ENCODE results near the gene PATJ. TPM values are rescaled to one million over a fixed set of nuclear protein-coding genes. Genes with fewer than 3 reads are reported as not detected.

The PATJ gene
- total RNA-seq, 4 donors from 2014 or later: 10.6 to 44.8 (median 26.1) TPM

DNA sequence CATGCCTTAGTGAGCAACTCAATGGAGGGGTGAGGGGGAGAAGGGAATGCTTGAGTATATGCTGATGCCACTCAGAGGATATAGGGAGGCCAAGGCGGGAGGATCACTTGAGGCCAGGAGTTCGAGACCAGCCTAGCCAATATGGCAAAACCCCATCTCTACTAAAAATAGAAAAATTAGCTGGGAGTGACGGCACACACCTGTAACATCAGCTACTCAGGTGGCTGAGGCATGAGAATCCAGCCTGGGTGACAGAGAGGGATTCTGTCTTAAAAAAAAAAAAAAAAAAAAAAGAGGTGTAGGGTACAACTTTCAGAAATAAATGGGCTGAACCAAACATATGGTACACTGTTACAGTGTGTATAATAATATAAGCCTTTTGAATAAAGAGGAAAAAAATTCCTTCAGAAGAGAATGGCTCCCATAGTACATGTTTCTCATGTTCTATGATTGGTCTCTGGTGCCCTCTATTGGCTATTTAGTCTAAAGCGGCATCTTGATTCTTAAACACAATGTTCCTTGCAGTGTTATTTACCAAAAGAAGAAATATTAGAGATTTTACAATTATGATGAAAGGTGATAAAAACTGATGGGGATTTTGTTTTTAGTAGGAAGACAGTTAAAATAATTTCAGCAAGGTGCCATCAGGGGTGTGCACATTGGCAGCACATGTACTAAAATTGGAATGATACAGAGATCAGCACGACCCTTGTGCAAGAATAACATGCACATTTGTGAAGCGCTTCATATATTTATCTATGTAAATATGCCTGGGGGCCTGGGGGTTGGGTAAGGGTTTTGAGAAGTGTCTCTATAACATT, 109.8 kb downstream of the PATJ start:
- intact Hi-C loops (cut with DNase I; ENCODE audit: low total_unique reads): loop anchor here (10.0 kb wide), 1 partner anchor 807 kb away; no protein-coding TSS in a partner anchor
- Histone ChIP-seq H3K9me3 (no peaks in the 10 kb centered on the region), H3K27me3 (no peaks in the 10 kb centered on the region), H3K4me1 (no peaks in the 10 kb centered on the region), H3K36me3 (no peaks in the 10 kb centered on the region), H3K27ac (no peak overlapping the region), H3K4me3 (no peak overlapping the region)
- no peak for TF ChIP-seq POLR2A (IDR thresholded peaks at IDR 0.05)
- TF ChIP-seq, protein P1, sequence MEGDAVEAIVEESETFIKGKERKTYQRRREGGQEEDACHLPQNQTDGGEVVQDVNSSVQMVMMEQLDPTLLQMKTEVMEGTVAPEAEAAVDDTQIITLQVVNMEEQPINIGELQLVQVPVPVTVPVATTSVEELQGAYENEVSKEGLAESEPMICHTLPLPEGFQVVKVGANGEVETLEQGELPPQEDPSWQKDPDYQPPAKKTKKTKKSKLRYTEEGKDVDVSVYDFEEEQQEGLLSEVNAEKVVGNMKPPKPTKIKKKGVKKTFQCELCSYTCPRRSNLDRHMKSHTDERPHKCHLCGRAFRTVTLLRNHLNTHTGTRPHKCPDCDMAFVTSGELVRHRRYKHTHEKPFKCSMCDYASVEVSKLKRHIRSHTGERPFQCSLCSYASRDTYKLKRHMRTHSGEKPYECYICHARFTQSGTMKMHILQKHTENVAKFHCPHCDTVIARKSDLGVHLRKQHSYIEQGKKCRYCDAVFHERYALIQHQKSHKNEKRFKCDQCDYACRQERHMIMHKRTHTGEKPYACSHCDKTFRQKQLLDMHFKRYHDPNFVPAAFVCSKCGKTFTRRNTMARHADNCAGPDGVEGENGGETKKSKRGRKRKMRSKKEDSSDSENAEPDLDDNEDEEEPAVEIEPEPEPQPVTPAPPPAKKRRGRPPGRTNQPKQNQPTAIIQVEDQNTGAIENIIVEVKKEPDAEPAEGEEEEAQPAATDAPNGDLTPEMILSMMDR (IDR thresholded peaks at IDR 0.05): peak; percentile 66 to 73 (median 70)
- no peak for DNase-seq

GRCh38 chr1:61852670-61853015, 110.4 kb downstream of the PATJ start:
- Histone ChIP-seq H3K27ac (no peak overlapping the region), H3K36me3 (no peaks in the 10 kb centered on the region), H3K27me3 (no peaks in the 10 kb centered on the region), H3K4me1 (no peaks in the 10 kb centered on the region), H3K9me3 (no peaks in the 10 kb centered on the region), H3K4me3 (no peak overlapping the region)
- TF ChIP-seq POLR2A (IDR thresholded peaks at IDR 0.05): no peak
- TF ChIP-seq, protein P1 (IDR thresholded peaks at IDR 0.05): no peak
- intact Hi-C loops (cut with DNase I; ENCODE audit: low total_unique reads): loop anchor here (10.0 kb wide), 1 partner anchor 808 kb away; no protein-coding TSS in a partner anchor
- no peak for DNase-seq

GRCh38 chr1:61853583-61853982, 111.3 kb downstream of the PATJ start:
- H3K9me3 ChIP-seq: no peaks in the 10 kb centered on the region
- no peaks in the 10 kb centered on the region for H3K36me3 ChIP-seq
- no peak overlapping the region for H3K4me3 ChIP-seq
- TF ChIP-seq, protein P1 (IDR thresholded peaks at IDR 0.05): peak in 1 of 4 experiments; percentile 18
- TF ChIP-seq POLR2A (IDR thresholded peaks at IDR 0.05): no peak
- no peak overlapping the region for H3K27ac ChIP-seq
- H3K27me3 ChIP-seq: no peaks in the 10 kb centered on the region
- intact Hi-C loops (cut with DNase I; ENCODE audit: low total_unique reads): loop anchor here (10.0 kb wide), 1 partner anchor 809 kb away; no protein-coding TSS in a partner anchor
- H3K4me1 ChIP-seq: no peaks in the 10 kb centered on the region
- DNase-seq: no peak

DNA sequence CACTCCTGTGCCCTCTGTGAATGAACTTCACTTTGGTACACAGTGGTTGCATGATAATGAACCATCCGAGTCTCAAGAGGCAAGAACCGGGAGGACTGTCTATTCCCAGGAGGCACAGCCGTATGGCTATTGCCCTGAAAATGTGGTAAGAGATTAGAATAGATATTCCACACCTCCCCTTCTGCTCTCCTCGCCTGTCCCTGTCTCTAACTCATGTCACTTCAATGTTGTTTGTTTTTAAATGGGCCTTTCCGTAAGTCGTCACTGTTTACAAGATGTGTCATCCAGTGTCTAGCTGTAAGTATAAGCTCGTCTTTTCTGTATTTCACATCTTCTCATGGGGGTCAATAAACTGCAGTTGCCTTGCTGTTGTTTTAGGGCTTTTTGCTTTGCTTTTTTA, 122.2 kb downstream of the PATJ start:
- TF ChIP-seq, protein P1 (IDR thresholded peaks at IDR 0.05): no peak
- no peak for TF ChIP-seq POLR2A (IDR thresholded peaks at IDR 0.05)
- intact Hi-C loops (cut with DNase I; ENCODE audit: low total_unique reads): no loop called here
- no peak for DNase-seq

DNA sequence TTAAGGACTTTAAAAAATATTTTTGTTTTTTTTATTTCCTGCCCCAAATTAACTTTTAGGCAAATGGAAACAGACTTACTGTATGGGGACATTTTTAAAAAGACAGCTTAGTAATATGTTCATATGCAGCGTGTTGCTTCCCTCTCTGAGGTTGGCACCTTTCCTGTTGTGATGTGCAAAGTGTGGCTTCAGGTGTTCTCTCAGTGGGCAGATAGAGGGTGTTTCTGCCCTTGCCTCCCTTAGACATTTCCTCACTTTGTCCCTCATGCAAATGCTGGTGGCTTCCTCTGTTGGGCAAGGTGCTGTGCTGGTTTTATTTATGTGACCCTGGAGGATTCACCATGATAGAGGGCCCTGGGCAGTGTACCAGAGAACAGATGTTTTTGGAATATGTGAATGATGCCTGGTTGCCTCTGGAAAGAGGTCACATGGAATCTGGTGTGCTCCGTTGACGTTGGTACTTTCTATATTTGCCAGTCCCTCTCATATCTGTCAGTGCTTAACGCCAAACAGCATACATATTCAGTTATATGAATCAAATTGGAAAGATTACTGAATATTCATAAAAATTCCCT, 123.5 kb downstream of the PATJ start:
- intact Hi-C loops (cut with DNase I; ENCODE audit: low total_unique reads): no loop called here
- Histone ChIP-seq H3K4me3 (no peak overlapping the region), H3K4me1 (no peaks in the 10 kb centered on the region), H3K36me3 (no peaks in the 10 kb centered on the region), H3K9me3 (no peaks in the 10 kb centered on the region), H3K27me3 (no peaks in the 10 kb centered on the region), H3K27ac (no peak overlapping the region)
- TF ChIP-seq, protein P1 (IDR thresholded peaks at IDR 0.05): no peak
- no peak for TF ChIP-seq POLR2A (IDR thresholded peaks at IDR 0.05)
- no peak for DNase-seq

More for the DNA sequence above, 122.2 kb downstream of the PATJ start:
- no peak overlapping the region for H3K4me3 ChIP-seq
- H3K27ac ChIP-seq: no peak overlapping the region
- no peaks in the 10 kb centered on the region for H3K36me3 ChIP-seq
- no peaks in the 10 kb centered on the region for H3K27me3 ChIP-seq
- H3K4me1 ChIP-seq: no peaks in the 10 kb centered on the region
- no peaks in the 10 kb centered on the region for H3K9me3 ChIP-seq
